Ovary (tissue), 3 donors: Measurements from ENCODE around the gene KIF14.

Experiments used
- EP300 ChIP-seq: sonication (generic); formaldehyde crosslinking; IDR thresholded peaks from one replicate; pipeline ENCODE4 v1.6.1; 2017; ENCODE audit warnings: antibody characterized with exemption
- POLR2A ChIP-seq: fragments of 450-650 bp; IDR thresholded peaks from one replicate; pipeline ENCODE4 v1.6.1; 2017; ENCODE audit warnings: antibody characterized with exemption, mild to moderate bottlenecking, moderate library complexity
- TF ChIP-seq, protein P1 (sequence below), 3 donors: fragments of 450-650 bp in 2 of 3; fragments of 200-600 bp in 1 of 3; IDR thresholded peaks; one replicate each; pipeline versions ENCODE4 v1.5.1 to v1.8.0; 2016 to 2022; ENCODE audit warnings: antibody characterized with exemption in 3 of 3, mild to moderate bottlenecking in 1 of 3
- donor health status: DM: no; HTN: no; CAD: no.

DNA sequence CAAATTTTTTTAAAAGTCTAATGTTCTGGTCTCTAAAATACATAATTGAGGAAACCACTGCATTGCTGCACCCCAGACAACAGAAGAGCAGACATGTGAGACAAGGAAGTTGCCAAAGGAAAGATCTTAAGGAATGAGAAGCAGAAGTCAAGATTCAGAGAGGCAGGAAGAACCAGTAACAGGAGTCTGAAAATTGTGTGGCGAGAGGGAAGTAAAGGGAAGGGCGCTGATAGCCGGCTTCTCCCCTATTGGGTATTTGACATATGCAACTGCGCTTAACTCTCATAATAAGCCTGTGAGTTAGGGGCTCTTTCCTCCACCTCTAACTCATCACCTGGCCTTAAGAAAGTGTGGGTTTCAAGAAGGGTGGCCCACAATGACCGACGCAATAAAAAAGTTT, 21.9 kb upstream of the KIF14 start:
- TF ChIP-seq EP300 = no peak
- TF ChIP-seq, protein P1, sequence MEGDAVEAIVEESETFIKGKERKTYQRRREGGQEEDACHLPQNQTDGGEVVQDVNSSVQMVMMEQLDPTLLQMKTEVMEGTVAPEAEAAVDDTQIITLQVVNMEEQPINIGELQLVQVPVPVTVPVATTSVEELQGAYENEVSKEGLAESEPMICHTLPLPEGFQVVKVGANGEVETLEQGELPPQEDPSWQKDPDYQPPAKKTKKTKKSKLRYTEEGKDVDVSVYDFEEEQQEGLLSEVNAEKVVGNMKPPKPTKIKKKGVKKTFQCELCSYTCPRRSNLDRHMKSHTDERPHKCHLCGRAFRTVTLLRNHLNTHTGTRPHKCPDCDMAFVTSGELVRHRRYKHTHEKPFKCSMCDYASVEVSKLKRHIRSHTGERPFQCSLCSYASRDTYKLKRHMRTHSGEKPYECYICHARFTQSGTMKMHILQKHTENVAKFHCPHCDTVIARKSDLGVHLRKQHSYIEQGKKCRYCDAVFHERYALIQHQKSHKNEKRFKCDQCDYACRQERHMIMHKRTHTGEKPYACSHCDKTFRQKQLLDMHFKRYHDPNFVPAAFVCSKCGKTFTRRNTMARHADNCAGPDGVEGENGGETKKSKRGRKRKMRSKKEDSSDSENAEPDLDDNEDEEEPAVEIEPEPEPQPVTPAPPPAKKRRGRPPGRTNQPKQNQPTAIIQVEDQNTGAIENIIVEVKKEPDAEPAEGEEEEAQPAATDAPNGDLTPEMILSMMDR (IDR thresholded peaks at IDR 0.05) = no peak
- no peak for TF ChIP-seq POLR2A
